H1 (cell line): ENCODE results near the gene CD47. TPM values are rescaled to one million over a fixed set of nuclear protein-coding genes. Genes with fewer than 3 reads are reported as not detected.

ENCODE experiments used
- CTCF ChIA-PET: fragments of 300-600 bp; sonication (Branson Sonifier 250); formaldehyde crosslinking; loops from one replicate; lab custom pipeline; 2021; ENCODE audit not compliant: partially characterized antibody; lab: Charles Lee
- POLR2A ChIA-PET: fragments of 300-600 bp; sonication (Branson Sonifier 250); formaldehyde crosslinking; loops from one replicate; lab custom pipeline; 2021; ENCODE audit warnings: inconsistent platforms; ENCODE audit not compliant: partially characterized antibody; lab: Charles Lee
- DNase-seq, 2 experiments: peaks; one replicate each; pipeline versions ENCODE4 v3.0.0 to v3.0.0-alpha.2; 2010 to 2022; ENCODE audit warnings: low spot score in 2 of 2, low read depth in 1 of 2, mixed read lengths in 1 of 2
- FAIRE-seq: peaks from 2 replicates; lab custom pipeline; 2011; peaks lifted over from hg19 to GRCh38; lab: Jason Lieb, UNC
- H2AFZ ChIP-seq: 2 replicates; pipeline ENCODE4 v1.8.1; 2012; ENCODE audit warnings: low read length, inconsistent platforms
- H2AK5ac ChIP-seq: 2 replicates; pipeline ENCODE4 v1.6.1; 2013; ENCODE audit warnings: low read depth, low read length
- H2BK120ac ChIP-seq: replicated peaks from 2 replicates; pipeline ENCODE3; 2013; ENCODE audit warnings: low read depth, low read length, inconsistent platforms
- H2BK12ac ChIP-seq: 2 replicates; pipeline ENCODE4 v1.6.1; 2013; ENCODE audit warnings: low read depth, low read length
- H2BK15ac ChIP-seq: 2 replicates; pipeline ENCODE4 v1.6.1; 2013; ENCODE audit warnings: low read length
- H2BK20ac ChIP-seq: 2 replicates; pipeline ENCODE4 v1.6.1; 2013; ENCODE audit warnings: low read length
- H2BK5ac ChIP-seq: 2 replicates; pipeline ENCODE4 v1.6.1; 2013; ENCODE audit warnings: low read depth, low read length
- H3K14ac ChIP-seq: 2 replicates; pipeline ENCODE4 v1.6.1; 2013; ENCODE audit warnings: inconsistent platforms; ENCODE audit not compliant: insufficient read length
- H3K18ac ChIP-seq: 2 replicates; pipeline ENCODE4 v1.6.1; 2013; ENCODE audit warnings: low read length; ENCODE audit errors: extremely low read depth
- H3K23ac ChIP-seq: 2 replicates; pipeline ENCODE4 v1.6.1; 2013; ENCODE audit warnings: inconsistent platforms; ENCODE audit not compliant: insufficient read length
- H3K23me2 ChIP-seq: 2 replicates; pipeline ENCODE4 v1.6.1; 2013; ENCODE audit warnings: low read depth, low read length
- H3K27ac ChIP-seq: 2 replicates; pipeline ENCODE4 v1.6.1; 2011; ENCODE audit warnings: low read depth, low read length, inconsistent platforms
- H3K27me3 ChIP-seq, 4 experiments: replicated peaks in 1 of 4; 1 replicate in 1 of 4; 2 replicates in 3 of 4; pipeline versions ENCODE4 v1.6.1 to v1.8.1; 2011 to 2013; ENCODE audit warnings: low read length in 3 of 4, mild to moderate bottlenecking in 3 of 4, inconsistent platforms in 2 of 4, mixed read lengths in 2 of 4, moderate library complexity in 1 of 4; ENCODE audit not compliant: control insufficient read depth in 3 of 4, insufficient read depth in 3 of 4; ENCODE audit errors: extremely low read depth in 1 of 4
- H3K36me3 ChIP-seq, 4 experiments: 2 replicates each; pipeline versions ENCODE4 v1.6.1 to v1.8.1; 2011 to 2013; ENCODE audit warnings: mild to moderate bottlenecking in 4 of 4, low read length in 3 of 4, moderate library complexity in 2 of 4, control low read depth in 1 of 4, inconsistent platforms in 1 of 4; ENCODE audit not compliant: insufficient read depth in 4 of 4, control insufficient read depth in 2 of 4
- H3K4ac ChIP-seq: replicated peaks from 2 replicates; pipeline ENCODE3; 2013; ENCODE audit warnings: low read length, low read depth, mixed read lengths, inconsistent platforms; ENCODE audit not compliant: insufficient read length
- H3K4me1 ChIP-seq, 4 experiments: replicated peaks in 1 of 4; 1 replicate in 1 of 4; 2 replicates in 3 of 4; pipeline versions ENCODE4 v1.6.1 to v1.8.1; 2011 to 2013; ENCODE audit warnings: low read length in 3 of 4, inconsistent platforms in 2 of 4, mixed read lengths in 1 of 4; ENCODE audit not compliant: insufficient read depth in 4 of 4, control insufficient read depth in 3 of 4
- H3K4me2 ChIP-seq, 2 experiments: 2 replicates each; pipeline versions ENCODE4 v1.6.1 to v1.8.1; 2011 to 2013; ENCODE audit warnings: low read depth in 2 of 2, low read length in 2 of 2, control low read depth in 1 of 2, inconsistent platforms in 1 of 2, mild to moderate bottlenecking in 1 of 2; ENCODE audit not compliant: insufficient read depth in 1 of 2
- H3K4me3 ChIP-seq, 4 experiments: fragments of 200-600, 300-600 bp in 1 of 4; sonication (generic), shearing (Covaris generic), sonication (Bioruptor Twin) in 1 of 4; 2 replicates each; pipeline versions ENCODE4 v1.5.1 to v1.8.1; 2011 to 2016; ENCODE audit warnings: low read length in 4 of 4, low read depth in 3 of 4, control low read depth in 2 of 4, inconsistent platforms in 2 of 4, mild to moderate bottlenecking in 2 of 4, mixed read lengths in 1 of 4, moderate library complexity in 1 of 4; ENCODE audit not compliant: insufficient read depth in 2 of 4; ENCODE audit errors: extremely low read depth in 1 of 4
- H3K56ac ChIP-seq: replicated peaks from 2 replicates; pipeline ENCODE3; 2013; ENCODE audit warnings: low read depth, mild to moderate bottlenecking, mixed read lengths, low read length, inconsistent platforms; ENCODE audit not compliant: insufficient read length
- H3K79me1 ChIP-seq: 2 replicates; pipeline ENCODE4 v1.6.1; 2013; ENCODE audit warnings: low read depth, low read length, control low read depth
- H3K79me2 ChIP-seq, 2 experiments: 2 replicates each; pipeline versions ENCODE4 v1.6.1 to v1.8.1; 2012 to 2013; ENCODE audit warnings: low read length in 2 of 2, mild to moderate bottlenecking in 2 of 2, inconsistent platforms in 1 of 2; ENCODE audit not compliant: insufficient read depth in 2 of 2, control insufficient read depth in 1 of 2
- H3K9ac ChIP-seq, 4 experiments: replicated peaks in 1 of 4; 1 replicate in 1 of 4; 2 replicates in 3 of 4; pipeline versions ENCODE4 v1.6.1 to v1.8.1; 2011 to 2013; ENCODE audit warnings: low read depth in 3 of 4, low read length in 3 of 4, control low read depth in 2 of 4, mild to moderate bottlenecking in 2 of 4, moderate library complexity in 2 of 4, inconsistent platforms in 1 of 4; ENCODE audit errors: extremely low read depth in 1 of 4
- H3K9me3 ChIP-seq, 2 experiments: 2 replicates each; pipeline versions ENCODE4 v1.6.1 to v1.8.1; 2012 to 2013; ENCODE audit warnings: mild to moderate bottlenecking in 2 of 2, moderate library complexity in 2 of 2, control low read depth in 1 of 2, inconsistent platforms in 1 of 2, low read depth in 1 of 2, low read length in 1 of 2, mixed read lengths in 1 of 2; ENCODE audit not compliant: insufficient read depth in 2 of 2
- H4K20me1 ChIP-seq, 2 experiments: replicated peaks in 1 of 2; 2 replicates each; pipeline versions ENCODE3 to v1.8.1; 2011 to 2013; ENCODE audit warnings: inconsistent platforms in 2 of 2, low read length in 2 of 2, mild to moderate bottlenecking in 1 of 2; ENCODE audit not compliant: insufficient read depth in 2 of 2, control insufficient read depth in 1 of 2
- H4K5ac ChIP-seq: 2 replicates; pipeline ENCODE4 v1.6.1; 2013; ENCODE audit warnings: low read length, low read depth, mixed read lengths, inconsistent platforms; ENCODE audit not compliant: insufficient read length
- H4K8ac ChIP-seq: 2 replicates; pipeline ENCODE4 v1.8.0; 2013; ENCODE audit warnings: mild to moderate bottlenecking, moderate library complexity, low read length, inconsistent platforms; ENCODE audit not compliant: insufficient read depth; ENCODE audit errors: extremely low read depth
- H4K91ac ChIP-seq: replicated peaks from 2 replicates; pipeline ENCODE3; 2013; ENCODE audit warnings: low read length, mixed read lengths, inconsistent platforms; ENCODE audit not compliant: insufficient read length
- CBX5 ChIP-seq: fragments of 300-800, 300-1000 bp; sonication (generic); IDR thresholded peaks from 2 replicates; pipeline ENCODE4 v1.7.1; 2016; ENCODE audit warnings: antibody characterized with exemption, low read length, low read depth
- CEBPB ChIP-seq: IDR thresholded peaks from 2 replicates; pipeline ENCODE4 v1.6.1; 2012; ENCODE audit warnings: low read depth, low read length
- EP300 ChIP-seq, 2 experiments: IDR thresholded peaks; 1 replicate in 1 of 2; 2 replicates in 1 of 2; pipeline ENCODE4 v1.6.1; 2011 to 2012; ENCODE audit warnings: low read depth in 2 of 2, low read length in 2 of 2, mild to moderate bottlenecking in 2 of 2, borderline replicate concordance in 1 of 2, inconsistent platforms in 1 of 2, moderate library complexity in 1 of 2
- GTF2F1 ChIP-seq: IDR thresholded peaks from 2 replicates; pipeline ENCODE4 v1.6.1; 2012; ENCODE audit warnings: low read depth, low read length, improper control_type of control experiment, borderline replicate concordance
- NRF1 ChIP-seq: IDR thresholded peaks from 2 replicates; pipeline ENCODE4 v1.6.1; 2011; ENCODE audit warnings: mild to moderate bottlenecking, low read depth, low read length, improper control_type of control experiment
- POLR2AphosphoS5 ChIP-seq: IDR thresholded peaks from 2 replicates; pipeline ENCODE4 v1.6.1; 2011; ENCODE audit warnings: low read depth, low read length
- RAD21 ChIP-seq, 2 experiments: IDR thresholded peaks in 1 of 2; conservative IDR thresholded peaks in 1 of 2; 2 replicates each; pipeline ENCODE4 v1.6.1; 2011; ENCODE audit warnings: low read depth in 2 of 2, low read length in 2 of 2, improper control_type of control experiment in 1 of 2, inconsistent platforms in 1 of 2, mild to moderate bottlenecking in 1 of 2, moderate library complexity in 1 of 2
- RBBP5 ChIP-seq: IDR thresholded peaks from 2 replicates; pipeline ENCODE4 v1.7.1; 2012; ENCODE audit warnings: low read depth, mild to moderate bottlenecking, inconsistent platforms, low read length, moderate library complexity, borderline replicate concordance
- RXRA ChIP-seq: IDR thresholded peaks from 2 replicates; pipeline ENCODE4 v1.6.1; 2011; ENCODE audit warnings: low read depth, mild to moderate bottlenecking, low read length, moderate library complexity; ENCODE audit not compliant: insufficient read depth
- SAP30 ChIP-seq: fragments of 300-600 bp; sonication (generic); IDR thresholded peaks from 2 replicates; pipeline ENCODE4 v1.7.1; 2012; ENCODE audit warnings: low read length, moderate library complexity, mild to moderate bottlenecking, inconsistent platforms; ENCODE audit not compliant: insufficient read depth, insufficient replicate concordance
- SIRT6 ChIP-seq: IDR thresholded peaks from one replicate; pipeline ENCODE4 v1.7.1; 2012; ENCODE audit warnings: low read length, inconsistent platforms
- WGBS, 2 experiments: shearing (Covaris generic) in 1 of 2; methylation state at CpG; one replicate each; pipeline versions ENCODE4 v1.1.6 to v1.1.7; 2013 to 2015; ENCODE audit warnings: low lambda C conversion rate in 2 of 2, mixed read lengths in 2 of 2, inconsistent platforms in 1 of 2, low coverage in 1 of 2, missing lambda C conversion rate in 1 of 2; ENCODE audit not compliant: insufficient replicate concordance in 2 of 2, insufficient coverage in 1 of 2, insufficient read length in 1 of 2; ENCODE audit errors: extremely low coverage in 1 of 2, missing lambda C conversion rate in 1 of 2; 5-methylcytosine and 5-hydroxymethylcytosine counted together
- polyA plus RNA-seq, 7 experiments: library from polyadenylated mRNA; depleted of rRNA in 3 of 7; stranded (reverse) in 5 of 7; unstranded in 2 of 7; fragments of >200 nt in 5 of 7; fragments of 200-250 nt in 2 of 7; gene quantifications; 1 replicate in 5 of 7; 2 replicates in 1 of 7; 4 replicates in 1 of 7; pipeline versions ENCODE4 v1.2.1 to v1.2.3, GENCODE V29; 2011 to 2013; ENCODE audit warnings: missing spikeins in 2 of 7, mixed read lengths in 2 of 7
- total RNA-seq: library from RNA; stranded (reverse); fragmentation: NEBNext Ultra II Directional; extraction: Animal tissue kit (Norgen Biotek cat#: 25700); gene quantifications from 2 replicates; pipeline ENCODE4 v1.2.1, GENCODE V29; 2021
- TF ChIP-seq, protein P1 (sequence below): IDR thresholded peaks from 2 replicates; pipeline ENCODE4 v1.6.1; 2011; ENCODE audit warnings: low read length, improper control_type of control experiment

The CD47 gene
- total and polyA plus RNA-seq, 2 of the 8 experiments (the other 6 are each of a cell fraction or from before 2014, with no cell fraction given) = 14.4 to 19.3 TPM

DNA sequence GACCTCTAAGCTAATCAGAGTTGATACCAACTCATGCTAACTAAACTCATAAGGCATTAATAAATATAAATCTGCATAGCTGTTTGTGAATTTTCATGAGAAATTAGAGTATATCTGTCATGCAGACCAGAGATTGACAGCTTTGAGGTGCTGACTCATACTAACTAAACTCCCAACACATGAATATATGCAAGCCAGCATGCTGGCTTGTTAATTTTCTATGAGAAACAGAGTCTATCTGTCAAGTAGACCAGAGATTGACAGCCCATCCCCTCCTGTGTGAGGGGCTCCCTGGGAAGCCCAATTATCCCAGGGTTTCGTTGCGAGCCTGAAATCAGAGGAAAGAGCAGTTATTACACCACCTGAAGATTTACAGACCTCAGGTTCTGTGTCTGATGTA, 69.3 kb downstream of the CD47 start:
- H3K27ac ChIP-seq = no peak overlapping the region
- no peak overlapping the region for H3K18ac ChIP-seq
- H2BK20ac ChIP-seq = no peak overlapping the region
- H2AK5ac ChIP-seq = no peak overlapping the region
- no peak overlapping the region for H4K8ac ChIP-seq
- ChIA-PET CTCF (interaction anchor here (1.3 kb wide), 1 partner anchor 12 kb away, joined by 4 read pairs; no protein-coding TSS in a partner anchor), POLR2A (no interaction called here)
- no peaks in the 10 kb centered on the region for H3K79me2 ChIP-seq
- no peak overlapping the region for H2BK5ac ChIP-seq
- no peak overlapping the region for H2BK15ac ChIP-seq
- no peaks in the 10 kb centered on the region for H3K79me1 ChIP-seq
- H2AFZ ChIP-seq = no peak overlapping the region
- no peaks in the 10 kb centered on the region for H3K36me3 ChIP-seq
- no peak overlapping the region for H3K9ac ChIP-seq
- WGBS, 2 experiments = 88% methylated on average over 2 of the region's 2 CpGs; no CpG with 5 or more reads in 1 of the 2 experiments
- H3K14ac ChIP-seq = no peak overlapping the region
- no peak overlapping the region for H3K4me3 ChIP-seq
- H2BK12ac ChIP-seq = no peak overlapping the region
- H3K56ac ChIP-seq = no peak overlapping the region
- no peaks in the 10 kb centered on the region for H3K27me3 ChIP-seq
- DNase-seq = no peak
- no peaks in the 10 kb centered on the region for H4K20me1 ChIP-seq
- no peak for FAIRE-seq
- H3K23ac ChIP-seq = no peak overlapping the region
- no peak overlapping the region for H3K4ac ChIP-seq
- H3K23me2 ChIP-seq = no peaks in the 10 kb centered on the region
- peaks cover 0 to 3% of the 10 kb centered on the region in 2 experiments; a peak in 1 of 4 replicates for H3K9me3 ChIP-seq
- no peak overlapping the region for H2BK120ac ChIP-seq
- no peak overlapping the region for H3K4me2 ChIP-seq
- H4K91ac ChIP-seq = no peak overlapping the region
- H4K5ac ChIP-seq = no peak overlapping the region
- TF ChIP-seq POLR2AphosphoS5 = no peak
- no peak for TF ChIP-seq GTF2F1
- no peak for TF ChIP-seq CEBPB
- TF ChIP-seq RAD21 (IDR thresholded peaks at IDR 0.05 in 1 of 2, conservative IDR thresholded peaks at IDR 0.05 in 1 of 2; ENCODE audit: low read depth in 2 of 2, low read length in 2 of 2) = no peak
- no peak for TF ChIP-seq RBBP5
- no peak for TF ChIP-seq CBX5
- TF ChIP-seq EP300 (IDR thresholded peaks at IDR 0.05; ENCODE audit: borderline replicate concordance in 1 of 2, low read depth in 2 of 2, low read length in 2 of 2) = no peak
- TF ChIP-seq SIRT6 = no peak
- no peak for TF ChIP-seq NRF1
- TF ChIP-seq, protein P1, sequence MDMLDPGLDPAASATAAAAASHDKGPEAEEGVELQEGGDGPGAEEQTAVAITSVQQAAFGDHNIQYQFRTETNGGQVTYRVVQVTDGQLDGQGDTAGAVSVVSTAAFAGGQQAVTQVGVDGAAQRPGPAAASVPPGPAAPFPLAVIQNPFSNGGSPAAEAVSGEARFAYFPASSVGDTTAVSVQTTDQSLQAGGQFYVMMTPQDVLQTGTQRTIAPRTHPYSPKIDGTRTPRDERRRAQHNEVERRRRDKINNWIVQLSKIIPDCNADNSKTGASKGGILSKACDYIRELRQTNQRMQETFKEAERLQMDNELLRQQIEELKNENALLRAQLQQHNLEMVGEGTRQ = no peak
- TF ChIP-seq SAP30 = no peak
- no peak for TF ChIP-seq RXRA
- peaks cover 0 to 4% (median 3%) of the 10 kb centered on the region in 4 experiments; a peak in 2 of 7 replicates for H3K4me1 ChIP-seq
